Stimulated activated CD4-positive, alpha-beta T cell treated with anti-CD3 and anti-CD28 coated beads, Interleukin-15, amount 100 ng/mL, for 1 hour (primary cell): ENCODE measurements around the gene NBAS.

Source experiments
- DNase-seq, 2 donors: peaks; one replicate each; pipeline ENCODE4 v3.0.0-alpha.2; 2020; ENCODE audit warnings: low read depth in 1 of 2, low spot score in 1 of 2

The NBAS gene

GRCh38 chr2:15591692-15592463, 30.7 kb upstream of the NBAS start, which contains the start of gene DDX1:
TSS of gene DDX1 (plus strand) at chr2:15591868. CDS start at chr2:15591934, 66 bp downstream.
- peak; percentile 74 to 84 for DNase-seq

- no peak for DNase-seq
These were observed 30.2 kb upstream of the NBAS start for GRCh38 chr2:15591373-15591691.

GRCh38 chr2:15588329-15588919, 27.3 kb upstream of the NBAS start:
- DNase-seq: no peak

- no peak for DNase-seq
These were observed 23.8 kb upstream of the NBAS start for GRCh38 chr2:15584767-15585469.

GRCh38 chr2:15584316-15584715, 23.2 kb upstream of the NBAS start:
- DNase-seq: no peak

- DNase-seq: no peak
These were observed 22.7 kb upstream of the NBAS start for GRCh38 chr2:15583826-15584225.

GRCh38 chr2:15582710-15583357, 21.7 kb upstream of the NBAS start:
- no peak for DNase-seq

- DNase-seq: no peak
These were observed 19.3 kb upstream of the NBAS start for GRCh38 chr2:15580451-15580850.

GRCh38 chr2:15579641-15580040, 18.5 kb upstream of the NBAS start:
- no peak for DNase-seq

GRCh38 chr2:15577071-15577735, 16.1 kb upstream of the NBAS start:
- peak; percentile 69 to 70 for DNase-seq

GRCh38 chr2:15571729-15572128, 10.6 kb upstream of the NBAS start:
- no peak for DNase-seq

GRCh38 chr2:15570104-15570503, 9.0 kb upstream of the NBAS start:
- no peak for DNase-seq

GRCh38 chr2:15568874-15569273, 7.7 kb upstream of the NBAS start:
- no peak for DNase-seq

- DNase-seq: no peak
These were observed 5.8 kb upstream of the NBAS start for GRCh38 chr2:15566912-15567311.

GRCh38 chr2:15565994-15566671, 5.0 kb upstream of the NBAS start:
- DNase-seq: no peak

GRCh38 chr2:15565392-15565791, 4.3 kb upstream of the NBAS start:
- DNase-seq: no peak

- no peak for DNase-seq
These were observed 2.3 kb upstream of the NBAS start for GRCh38 chr2:15563227-15564100.

- no peak for DNase-seq
These were observed 1.4 kb upstream of the NBAS start for GRCh38 chr2:15562354-15563031.
